ENCODE results near the gene TLR9. TPM values are rescaled to one million over a fixed set of nuclear protein-coding genes. Genes with fewer than 3 reads are reported as not detected.

TLR9 gene
- total RNA-seq, 1 experiment from 2014 or later: 26.5 TPM

DNA sequence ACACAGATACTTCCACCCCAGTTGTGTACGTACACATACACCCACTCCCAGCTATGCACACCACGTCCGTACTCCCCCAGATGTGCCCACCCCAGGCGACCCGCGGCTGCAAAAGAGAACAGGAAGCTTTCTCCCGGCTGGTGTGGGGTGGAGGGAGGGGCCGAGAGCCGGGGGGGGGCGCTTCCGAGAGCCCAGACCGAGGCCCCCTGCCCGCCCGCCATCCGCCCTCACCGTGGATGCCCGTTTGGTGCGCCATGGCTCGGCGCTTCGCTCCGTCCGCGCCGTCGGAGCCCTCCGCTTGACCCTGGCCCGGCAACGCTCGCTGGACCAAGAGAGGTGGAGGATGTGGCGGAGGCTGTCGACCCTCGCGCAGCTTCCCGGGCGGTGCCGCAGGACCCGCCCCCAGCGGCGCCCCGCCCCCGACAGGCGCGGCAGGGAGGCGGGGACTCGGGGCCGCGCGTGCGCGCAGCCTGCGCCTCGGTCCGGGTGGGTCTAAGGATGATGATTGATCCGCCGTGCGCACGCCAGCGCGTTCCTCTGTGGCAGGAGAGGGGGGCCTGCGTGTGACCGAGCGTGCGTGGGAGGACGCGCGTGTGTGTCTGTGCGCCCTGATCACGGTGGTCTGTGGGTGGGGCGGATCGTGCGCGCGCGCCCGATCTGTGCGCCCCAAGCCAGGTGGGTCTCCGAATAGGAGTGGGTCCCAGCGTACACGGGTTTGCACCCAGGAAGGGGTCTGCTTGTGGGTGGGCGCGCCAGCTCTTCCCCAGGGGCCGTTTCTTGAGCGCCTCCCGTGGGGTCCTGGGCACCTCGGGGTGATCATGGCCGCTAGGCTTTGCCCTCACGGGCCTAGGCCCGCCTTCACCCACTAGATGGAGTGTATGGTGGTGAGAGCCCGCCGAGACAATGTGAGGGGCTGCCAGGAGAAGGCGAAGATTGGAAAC lies 13.6 kb upstream of the TLR9 start, which contains the start of gene TWF2:
Gene TWF2, minus strand, starts transcription at position 398 of the 941 bp plus-strand sequence. Its CDS starts 142 bp downstream, at position 256.
- H3K79me2 ChIP-seq (ENCODE audit: low read length): peaks cover 32% of the 10 kb centered on the region

GRCh38 chr3:52238193-52238760 lies 12.8 kb upstream of the TLR9 start:
- no peaks in the 10 kb centered on the region for H3K27me3 ChIP-seq (ENCODE audit: low read length)
- H3K9ac ChIP-seq (ENCODE audit: low read length): peak overlapping the region; percentile 99
- H3K79me2 ChIP-seq (ENCODE audit: low read length): peaks cover 32% of the 10 kb centered on the region
- H3K9me3 ChIP-seq (ENCODE audit: low read length): no peaks in the 10 kb centered on the region
- 0 out of 2 replicates have a peak, but pooled peaks cover 2% of the 10 kb centered on the region for H4K20me1 ChIP-seq (ENCODE audit: insufficient read depth, low read depth, low read length)
- H3K36me3 ChIP-seq (ENCODE audit: insufficient read depth, low read length): no peaks in the 10 kb centered on the region
- no peak overlapping the region for H2AFZ ChIP-seq (ENCODE audit: low read length)
- no peak for DNase-seq
- H3K4me2 ChIP-seq (ENCODE audit: low read depth, low read length, poor library complexity, severe bottlenecking): peak overlapping the region; percentile 70
- peak overlapping the region; percentile 68 for H3K27ac ChIP-seq (ENCODE audit: low read length)
- H3K4me1 ChIP-seq (ENCODE audit: low read length): peaks cover 33% of the 10 kb centered on the region
- H3K9me2 ChIP-seq (replicated peaks; ENCODE audit: insufficient read depth, low read length): no peaks in the 10 kb centered on the region
- peak overlapping the region; percentile 78 for H3K4me3 ChIP-seq (ENCODE audit: low read length)

More for the DNA sequence above, 13.6 kb upstream of the TLR9 start, which contains the start of gene TWF2:
- no peaks in the 10 kb centered on the region for H3K36me3 ChIP-seq (ENCODE audit: insufficient read depth, low read length)
- no peaks in the 10 kb centered on the region for H3K9me3 ChIP-seq (ENCODE audit: low read length)
- DNase-seq: peak; percentile 93
- peak within 1 kb of the TSS; percentile 73 for H2AFZ ChIP-seq (ENCODE audit: low read length)
- H3K9ac ChIP-seq (ENCODE audit: low read length): peak within 1 kb of the TSS; percentile 99
- no peaks in the 10 kb centered on the region for H3K27me3 ChIP-seq (ENCODE audit: low read length)
- peaks cover 38% of the 10 kb centered on the region for H3K4me1 ChIP-seq (ENCODE audit: low read length)
- H3K27ac ChIP-seq (ENCODE audit: low read length): peak within 1 kb of the TSS; percentile 68
- H3K4me2 ChIP-seq (ENCODE audit: low read depth, low read length, poor library complexity, severe bottlenecking): peak within 1 kb of the TSS; percentile 70
- H3K4me3 ChIP-seq (ENCODE audit: low read length): peak within 1 kb of the TSS; percentile 78
- H4K20me1 ChIP-seq (ENCODE audit: insufficient read depth, low read depth, low read length): no peaks in the 10 kb centered on the region
- H3K9me2 ChIP-seq (replicated peaks; ENCODE audit: insufficient read depth, low read length): no peaks in the 10 kb centered on the region

- Histone ChIP-seq H4K20me1 (ENCODE audit: insufficient read depth, low read depth, low read length) (0 out of 2 replicates have a peak, but pooled peaks cover 3% of the 10 kb centered on the region), H3K27ac (ENCODE audit: low read length) (peak overlapping the region; percentile 68), H3K4me1 (ENCODE audit: low read length) (peaks cover 38% of the 10 kb centered on the region), H3K27me3 (ENCODE audit: low read length) (no peaks in the 10 kb centered on the region), H3K79me2 (ENCODE audit: low read length) (peaks cover 32% of the 10 kb centered on the region), H3K4me3 (ENCODE audit: low read length) (peak overlapping the region; percentile 78), H3K36me3 (ENCODE audit: insufficient read depth, low read length) (no peaks in the 10 kb centered on the region), H3K9me3 (ENCODE audit: low read length) (no peaks in the 10 kb centered on the region), H3K4me2 (ENCODE audit: low read depth, low read length, poor library complexity, severe bottlenecking) (peak overlapping the region; percentile 70), H3K9ac (ENCODE audit: low read length) (peak overlapping the region; percentile 99), H3K9me2 (replicated peaks; ENCODE audit: insufficient read depth, low read length) (no peaks in the 10 kb centered on the region), H2AFZ (ENCODE audit: low read length) (no peak overlapping the region)
- DNase-seq: no peak
Observed at GRCh38 chr3:52237657-52238172, 12.3 kb upstream of the TLR9 start.

- DNase-seq: no peak
- peak overlapping the region; percentile 99 for H3K9ac ChIP-seq (ENCODE audit: low read length)
Observed at GRCh38 chr3:52237006-52237656, 11.7 kb upstream of the TLR9 start.

DNA sequence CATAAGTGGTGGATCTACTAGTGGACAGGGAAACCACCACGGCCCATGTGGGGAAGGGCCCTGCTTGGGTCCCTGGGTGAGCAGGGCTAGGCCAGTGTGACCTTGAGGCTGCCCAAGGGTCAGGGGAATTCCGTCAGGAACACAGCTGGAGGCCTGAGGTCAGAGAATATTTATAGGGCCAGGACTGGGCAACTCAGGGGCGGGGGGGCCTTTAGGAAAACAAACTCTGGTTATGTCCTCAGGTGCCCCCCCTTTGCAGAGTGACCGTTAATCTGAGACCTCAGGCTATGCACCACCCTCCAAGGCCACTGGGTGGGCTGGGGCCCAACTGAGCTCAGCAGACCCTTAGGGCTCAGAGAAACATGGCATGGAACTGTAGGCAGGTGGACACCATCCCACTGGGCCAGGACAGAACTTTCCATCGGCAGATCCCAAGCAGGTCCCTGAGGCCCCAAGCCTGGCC lies 11.0 kb upstream of the TLR9 start:
- no peak overlapping the region for H3K27ac ChIP-seq (ENCODE audit: low read length)
- peaks cover 50% of the 10 kb centered on the region for H3K4me1 ChIP-seq (ENCODE audit: low read length)
- peak overlapping the region; percentile 70 for H3K4me2 ChIP-seq (ENCODE audit: low read depth, low read length, poor library complexity, severe bottlenecking)
- no peaks in the 10 kb centered on the region for H3K9me3 ChIP-seq (ENCODE audit: low read length)
- no peaks in the 10 kb centered on the region for H3K9me2 ChIP-seq (replicated peaks; ENCODE audit: insufficient read depth, low read length)
- no peak overlapping the region for H3K4me3 ChIP-seq (ENCODE audit: low read length)
- 0 out of 2 replicates have a peak, but pooled peaks cover 9% of the 10 kb centered on the region for H4K20me1 ChIP-seq (ENCODE audit: insufficient read depth, low read depth, low read length)
- H3K36me3 ChIP-seq (ENCODE audit: insufficient read depth, low read length): no peaks in the 10 kb centered on the region
- no peak overlapping the region for H3K9ac ChIP-seq (ENCODE audit: low read length)
- no peak for DNase-seq
- H3K79me2 ChIP-seq (ENCODE audit: low read length): peaks cover 32% of the 10 kb centered on the region
- no peak overlapping the region for H2AFZ ChIP-seq (ENCODE audit: low read length)
- H3K27me3 ChIP-seq (ENCODE audit: low read length): no peaks in the 10 kb centered on the region

More at GRCh38 chr3:52237006-52237656, 11.7 kb upstream of the TLR9 start:
- no peaks in the 10 kb centered on the region for H3K27me3 ChIP-seq (ENCODE audit: low read length)
- H2AFZ ChIP-seq (ENCODE audit: low read length): no peak overlapping the region
- H3K79me2 ChIP-seq (ENCODE audit: low read length): peaks cover 32% of the 10 kb centered on the region
- H3K4me3 ChIP-seq (ENCODE audit: low read length): peak overlapping the region; percentile 78; the same call in 1 of the 2 replicates
- no peaks in the 10 kb centered on the region for H3K36me3 ChIP-seq (ENCODE audit: insufficient read depth, low read length)
- H3K4me2 ChIP-seq (ENCODE audit: low read depth, low read length, poor library complexity, severe bottlenecking): peak overlapping the region; percentile 70
- peaks cover 43% of the 10 kb centered on the region for H3K4me1 ChIP-seq (ENCODE audit: low read length)
- no peaks in the 10 kb centered on the region for H3K9me2 ChIP-seq (replicated peaks; ENCODE audit: insufficient read depth, low read length)
- H3K27ac ChIP-seq (ENCODE audit: low read length): peak overlapping the region; percentile 68
- no peaks in the 10 kb centered on the region for H3K9me3 ChIP-seq (ENCODE audit: low read length)
- 0 out of 2 replicates have a peak, but pooled peaks cover 6% of the 10 kb centered on the region for H4K20me1 ChIP-seq (ENCODE audit: insufficient read depth, low read depth, low read length)

- no peak overlapping the region for H3K9ac ChIP-seq (ENCODE audit: low read length)
- no peaks in the 10 kb centered on the region for H3K9me3 ChIP-seq (ENCODE audit: low read length)
- no peaks in the 10 kb centered on the region for H3K27me3 ChIP-seq (ENCODE audit: low read length)
- no peaks in the 10 kb centered on the region for H3K9me2 ChIP-seq (replicated peaks; ENCODE audit: insufficient read depth, low read length)
- no peak overlapping the region for H3K4me3 ChIP-seq (ENCODE audit: low read length)
- peaks cover 9% of the 10 kb centered on the region; the same call in 1 of the 2 replicates for H4K20me1 ChIP-seq (ENCODE audit: insufficient read depth, low read depth, low read length)
- 0 out of 2 replicates have a peak overlapping the region, but pooled peaks have one; percentile 24 for H3K27ac ChIP-seq (ENCODE audit: low read length)
- H3K4me1 ChIP-seq (ENCODE audit: low read length): peaks cover 42% of the 10 kb centered on the region
- no peak overlapping the region for H2AFZ ChIP-seq (ENCODE audit: low read length)
- peaks cover 5% of the 10 kb centered on the region for H3K36me3 ChIP-seq (ENCODE audit: insufficient read depth, low read length)
- H3K4me2 ChIP-seq (ENCODE audit: low read depth, low read length, poor library complexity, severe bottlenecking): no peak overlapping the region
- H3K79me2 ChIP-seq (ENCODE audit: low read length): peaks cover 27% of the 10 kb centered on the region
- DNase-seq: no peak
Observed at GRCh38 chr3:52234516-52235447, 9.3 kb upstream of the TLR9 start.

DNA sequence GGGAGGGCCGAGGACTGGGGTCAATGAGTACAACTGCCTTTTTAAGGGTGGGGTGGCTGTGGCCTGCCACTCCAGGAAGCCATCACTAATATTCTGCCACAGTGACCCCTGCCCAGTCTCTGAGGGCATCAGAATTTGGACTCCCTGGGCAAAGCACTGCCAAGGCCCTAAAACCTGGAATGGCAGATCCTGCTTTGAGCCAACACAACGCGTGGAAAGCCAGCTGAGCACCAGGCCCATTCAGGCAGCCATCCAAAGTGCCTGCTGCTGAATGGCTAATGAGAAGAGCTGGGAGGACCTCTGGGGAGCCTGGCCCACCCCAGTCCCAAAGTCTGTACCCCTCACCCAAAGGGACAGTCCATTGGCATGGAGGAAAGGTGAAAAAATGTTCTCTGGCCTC lies 8.5 kb upstream of the TLR9 start:
- no peak for DNase-seq
- Histone ChIP-seq H4K20me1 (ENCODE audit: insufficient read depth, low read depth, low read length) (peaks cover 9% of the 10 kb centered on the region; the same call in 1 of the 2 replicates), H2AFZ (ENCODE audit: low read length) (no peak overlapping the region), H3K4me2 (ENCODE audit: low read depth, low read length, poor library complexity, severe bottlenecking) (no peak overlapping the region), H3K4me3 (ENCODE audit: low read length) (no peak overlapping the region), H3K27me3 (ENCODE audit: low read length) (no peaks in the 10 kb centered on the region), H3K79me2 (ENCODE audit: low read length) (peaks cover 27% of the 10 kb centered on the region), H3K9me2 (replicated peaks; ENCODE audit: insufficient read depth, low read length) (no peaks in the 10 kb centered on the region), H3K4me1 (ENCODE audit: low read length) (peaks cover 41% of the 10 kb centered on the region), H3K27ac (ENCODE audit: low read length) (0 out of 2 replicates have a peak overlapping the region, but pooled peaks have one; percentile 24), H3K36me3 (ENCODE audit: insufficient read depth, low read length) (peaks cover 5% of the 10 kb centered on the region), H3K9ac (ENCODE audit: low read length) (no peak overlapping the region), H3K9me3 (ENCODE audit: low read length) (no peaks in the 10 kb centered on the region)

Data from Karpas-422 (cell line).